Measurements from ENCODE around the gene COLEC11. TPM values are rescaled to one million over a fixed set of nuclear protein-coding genes. Genes with fewer than 3 reads are reported as not detected.

Gene COLEC11
- total and polyA plus RNA-seq, 2 donors (not counting 1 experiment from before 2014, with no cell fraction given): not detected

- Histone ChIP-seq H3K9me3 (ENCODE audit: control extremely low read depth in 1 of 3, control insufficient read depth in 2 of 3, insufficient read depth in 1 of 3, low read length in 2 of 3) (peaks cover 0 to 7% (median 0%) of the 10 kb centered on the region in 3 donors), H3K9ac (ENCODE audit: low read length) (no peak overlapping the region), H3K4me1 (ENCODE audit: control insufficient read depth in 2 of 2, insufficient read depth in 2 of 2, low read length in 2 of 2) (no peaks in the 10 kb centered on the region), H3K27me3 (replicated peaks in 1 of 4; ENCODE audit: control extremely low read depth in 1 of 4, control insufficient read depth in 3 of 4, insufficient read depth in 4 of 4, low read length in 3 of 4) (no peaks in the 10 kb centered on the region), H3K27ac (ENCODE audit: low read length in 2 of 2) (no peak overlapping the region), H4K20me1 (ENCODE audit: control insufficient read depth, insufficient read depth, low read length, poor library complexity, severe bottlenecking) (no peaks in the 10 kb centered on the region), H3K79me2 (ENCODE audit: control insufficient read depth, insufficient read depth, low read length) (no peaks in the 10 kb centered on the region), H3K4me2 (replicated peaks; ENCODE audit: low read depth, low read length, poor library complexity, severe bottlenecking) (no peak overlapping the region), H3K36me3 (replicated peaks in 1 of 2; ENCODE audit: control extremely low read depth in 1 of 2, control insufficient read depth in 1 of 2, extremely low read depth in 1 of 2, insufficient read depth in 2 of 2, low read length in 1 of 2) (no peaks in the 10 kb centered on the region), H3K4me3 (ENCODE audit: control extremely low read depth in 1 of 5, extremely low read depth in 1 of 5, insufficient read depth in 1 of 5, low read depth in 2 of 5, low read length in 4 of 5) (no peak overlapping the region), H2AFZ (ENCODE audit: insufficient read depth, low read depth, low read length, poor library complexity, severe bottlenecking) (no peak overlapping the region)
- no peak for TF ChIP-seq EZH2 (IDR thresholded peaks at IDR 0.05; ENCODE audit: borderline replicate concordance, insufficient read depth, low read depth, low read length, poor library complexity, severe bottlenecking)
- TF ChIP-seq CTCF (IDR thresholded peaks at IDR 0.05): no peak
- intact Hi-C loops (cut with micrococcal nuclease): no loop called here
- DNase-seq (no peak), ATAC-seq (ENCODE audit: low read depth) (no peak)
- Mint-ChIP-seq H3K27me3 (peaks cover 18% of the 10 kb centered on the region), H3K4me1 (no peaks in the 10 kb centered on the region), H3K9me3 (ENCODE audit: insufficient read depth) (peaks cover 3% of the 10 kb centered on the region), H3K4me3 (no peak overlapping the region), H3K27ac (no peak overlapping the region)
- WGBS (ENCODE audit: insufficient coverage): no CpG with 5 or more reads among the region's 3 CpGs
- POLR2A ChIA-PET: no interaction called here
- CTCF ChIA-PET: no interaction called here
These were observed 89.0 kb downstream of the COLEC11 start for GRCh38 chr2:3683748-3684454.

- DNase-seq (no peak), ATAC-seq (ENCODE audit: low read depth) (no peak)
- ChIA-PET CTCF (no interaction called here), POLR2A (no interaction called here)
- Mint-ChIP-seq H3K27me3 (peaks cover 26% of the 10 kb centered on the region), H3K27ac (no peak overlapping the region), H3K4me1 (no peaks in the 10 kb centered on the region), H3K4me3 (no peak overlapping the region), H3K9me3 (ENCODE audit: insufficient read depth) (peaks cover 17% of the 10 kb centered on the region)
- Histone ChIP-seq H3K79me2 (ENCODE audit: control insufficient read depth, insufficient read depth, low read length) (no peaks in the 10 kb centered on the region), H3K4me2 (replicated peaks; ENCODE audit: low read depth, low read length, poor library complexity, severe bottlenecking) (no peak overlapping the region), H3K4me3 (ENCODE audit: control extremely low read depth in 1 of 5, extremely low read depth in 1 of 5, insufficient read depth in 1 of 5, low read depth in 2 of 5, low read length in 4 of 5) (no peak overlapping the region), H3K36me3 (replicated peaks in 1 of 2; ENCODE audit: control extremely low read depth in 1 of 2, control insufficient read depth in 1 of 2, extremely low read depth in 1 of 2, insufficient read depth in 2 of 2, low read length in 1 of 2) (no peaks in the 10 kb centered on the region), H4K20me1 (ENCODE audit: control insufficient read depth, insufficient read depth, low read length, poor library complexity, severe bottlenecking) (no peaks in the 10 kb centered on the region), H3K9me3 (ENCODE audit: control extremely low read depth in 1 of 3, control insufficient read depth in 2 of 3, insufficient read depth in 1 of 3, low read length in 2 of 3) (peaks cover 0 to 8% (median 7%) of the 10 kb centered on the region in 3 donors), H3K27ac (ENCODE audit: low read length in 2 of 2) (no peak overlapping the region), H2AFZ (ENCODE audit: insufficient read depth, low read depth, low read length, poor library complexity, severe bottlenecking) (no peak overlapping the region), H3K9ac (ENCODE audit: low read length) (no peak overlapping the region), H3K4me1 (ENCODE audit: control insufficient read depth in 2 of 2, insufficient read depth in 2 of 2, low read length in 2 of 2) (no peaks in the 10 kb centered on the region), H3K27me3 (replicated peaks in 1 of 4; ENCODE audit: control extremely low read depth in 1 of 4, control insufficient read depth in 3 of 4, insufficient read depth in 4 of 4, low read length in 3 of 4) (peaks cover 0 to 3% (median 0%) of the 10 kb centered on the region in 4 experiments)
- intact Hi-C loops (cut with micrococcal nuclease): no loop called here
- no peak for TF ChIP-seq CTCF (IDR thresholded peaks at IDR 0.05)
- no peak for TF ChIP-seq EZH2 (IDR thresholded peaks at IDR 0.05; ENCODE audit: borderline replicate concordance, insufficient read depth, low read depth, low read length, poor library complexity, severe bottlenecking)
These were observed 95.3 kb downstream of the COLEC11 start for GRCh38 chr2:3689998-3690748.

Measured in B cell (primary cell).